ENCODE data around the gene KCNQ1OT1. TPM values are rescaled to one million over a fixed set of nuclear protein-coding genes. Genes with fewer than 3 reads are reported as not detected.

The KCNQ1OT1 gene
- total RNA-seq, 1 experiment from 2014 or later = 1.2 TPM

- peaks cover 2 to 19% (median 3%) of the 10 kb centered on the region in 3 experiments; a peak in 4 of 7 replicates for H3K36me3 Mint-ChIP-seq (ENCODE audit: insufficient read depth in 1 of 3, low read depth in 3 of 3)
- DNase-seq = no peak
- Histone ChIP-seq H3K18ac (ENCODE audit: insufficient read length, low read depth, low read length) (no peak overlapping the region), H3K9ac (ENCODE audit: extremely low read depth, insufficient read length, low read length) (no peak overlapping the region), H3K4me1 (ENCODE audit: insufficient read depth, low read length) (no peaks in the 10 kb centered on the region; the same call in 1 of the 2 replicates), H3T11ph (ENCODE audit: low read length) (no peak overlapping the region), H3K4ac (ENCODE audit: low read depth, low read length) (no peak overlapping the region), H2AFZ (ENCODE audit: low read length) (no peak overlapping the region), H4K20me1 (ENCODE audit: control insufficient read depth, insufficient read depth, insufficient read length) (no peaks in the 10 kb centered on the region), H3K27me3 (ENCODE audit: insufficient read depth, low read length) (peaks cover 9% of the 10 kb centered on the region; the same call in 1 of the 2 replicates), H4K8ac (replicated peaks; ENCODE audit: insufficient read length, low read depth, low read length) (no peak overlapping the region), H3K23ac (ENCODE audit: insufficient read length, low read depth, low read length) (no peak overlapping the region), H4K5ac (ENCODE audit: insufficient read length, low read depth, low read length) (no peak overlapping the region), H2AK5ac (ENCODE audit: insufficient read length, low read length) (no peak overlapping the region), H3K9me3 (ENCODE audit: control insufficient read depth, low read depth, low read length) (no peaks in the 10 kb centered on the region), H2BK120ac (ENCODE audit: low read depth, low read length, poor library complexity, severe bottlenecking) (no peak overlapping the region), H3K23me2 (ENCODE audit: insufficient read length, low read depth, low read length, poor library complexity, severe bottlenecking) (no peaks in the 10 kb centered on the region), H2BK12ac (ENCODE audit: insufficient read length, low read depth, low read length) (no peak overlapping the region), H3K14ac (ENCODE audit: insufficient read depth, low read length) (no peak overlapping the region; the same call in 1 of the 2 replicates), H2BK5ac (ENCODE audit: insufficient read length, low read length) (no peak overlapping the region), H2BK20ac (ENCODE audit: low read depth, low read length, poor library complexity, severe bottlenecking) (no peak overlapping the region), H2BK15ac (ENCODE audit: low read depth, low read length) (no peak overlapping the region), H3K27ac (ENCODE audit: insufficient read length, low read depth, low read length) (no peak overlapping the region), H3K79me1 (ENCODE audit: insufficient read depth, low read depth, low read length, poor library complexity, severe bottlenecking) (no peaks in the 10 kb centered on the region), H3K79me2 (ENCODE audit: insufficient read depth, low read length) (no peaks in the 10 kb centered on the region), H3K56ac (ENCODE audit: insufficient read length, low read depth, low read length) (no peak overlapping the region), H4K91ac (ENCODE audit: insufficient read length, low read depth, low read length) (no peak overlapping the region), H3K4me2 (ENCODE audit: insufficient read depth, insufficient read length, low read length) (no peak overlapping the region)
- TF ChIP-seq CTCF (conservative IDR thresholded peaks at IDR 0.05) = no peak
- no peak overlapping the region for H3K27ac Mint-ChIP-seq
- no peak overlapping the region for H3K4me3 Mint-ChIP-seq
- H3K27me3 Mint-ChIP-seq (ENCODE audit: low read depth) = peaks cover 100% of the 10 kb centered on the region
- no CpG with 5 or more reads among the region's 12 CpGs for WGBS (ENCODE audit: extremely low coverage, insufficient read length, low lambda C conversion rate)
- peaks cover 6 to 13% of the 10 kb centered on the region in 2 experiments for H3K4me1 Mint-ChIP-seq
- peaks cover 18% of the 10 kb centered on the region in 2 experiments for H3K9me3 Mint-ChIP-seq
These were observed 13.3 kb upstream of the KCNQ1OT1 start for GRCh38 chr11:2713094-2713493.
